WERI-Rb-1 (cell line): Measurements from ENCODE around the gene RHBDD1.

Experiments used
- DNase-seq: peaks from one replicate; pipeline ENCODE4 v3.0.0-alpha.2; 2020
- H3K27ac ChIP-seq: fragments of 250-450 bp; sonication (Bioruptor Pico); 2 replicates; pipeline ENCODE4 v1.5.1; 2020; ENCODE audit warnings: mild to moderate bottlenecking, moderate library complexity
- H3K27me3 ChIP-seq: fragments of 250-450 bp; sonication (Bioruptor Pico); 2 replicates; pipeline ENCODE4 v1.5.1; 2021; ENCODE audit warnings: mild to moderate bottlenecking, low read depth, moderate library complexity; ENCODE audit not compliant: insufficient read depth, severe bottlenecking
- H3K36me3 ChIP-seq: fragments of 250-450 bp; sonication (Bioruptor Pico); 2 replicates; pipeline ENCODE4 v1.5.1; 2020; ENCODE audit warnings: mild to moderate bottlenecking, moderate library complexity
- H3K4me3 ChIP-seq: 2 replicates; pipeline ENCODE4 v1.5.1; 2011; ENCODE audit warnings: low read depth, mild to moderate bottlenecking, control low read depth, low read length
- H3K9me3 ChIP-seq: fragments of 250-450 bp; sonication (Bioruptor Pico); 2 replicates; pipeline ENCODE4 v1.5.1; 2021; ENCODE audit warnings: mild to moderate bottlenecking, moderate library complexity; ENCODE audit not compliant: severe bottlenecking
- CTCF ChIP-seq: IDR thresholded peaks from 2 replicates; pipeline ENCODE4 v1.5.1; 2011; ENCODE audit warnings: low read depth, mild to moderate bottlenecking, control low read depth, inconsistent platforms, low read length

Gene RHBDD1

DNA sequence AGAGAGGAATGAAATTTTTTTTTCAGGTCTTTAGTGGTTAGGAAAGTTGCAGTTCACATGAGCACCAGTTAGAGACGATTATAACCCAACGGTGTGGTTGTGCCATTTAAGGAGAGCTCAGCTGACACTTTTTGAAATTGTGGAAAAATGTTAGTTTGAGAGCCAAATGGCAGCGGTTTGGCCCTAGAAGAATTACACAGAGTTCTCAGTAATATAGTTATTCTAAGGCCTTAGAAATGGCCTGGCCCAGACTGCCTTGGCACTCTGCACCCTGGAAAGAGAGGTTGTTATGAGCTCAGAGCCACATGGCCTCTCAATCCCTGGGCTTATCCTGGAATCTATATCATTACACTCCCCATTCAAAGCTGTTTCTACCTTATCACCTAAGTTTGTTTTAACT, 117.4 kb downstream of the RHBDD1 start:
- Histone ChIP-seq H3K27ac (no peak overlapping the region), H3K9me3 (no peaks in the 10 kb centered on the region), H3K4me3 (no peak overlapping the region), H3K27me3 (no peaks in the 10 kb centered on the region), H3K36me3 (no peaks in the 10 kb centered on the region)
- DNase-seq = no peak
- no peak for TF ChIP-seq CTCF

GRCh38 chr2:226953826-226954225, 118.0 kb downstream of the RHBDD1 start:
- H3K4me3 ChIP-seq = no peak overlapping the region

DNA sequence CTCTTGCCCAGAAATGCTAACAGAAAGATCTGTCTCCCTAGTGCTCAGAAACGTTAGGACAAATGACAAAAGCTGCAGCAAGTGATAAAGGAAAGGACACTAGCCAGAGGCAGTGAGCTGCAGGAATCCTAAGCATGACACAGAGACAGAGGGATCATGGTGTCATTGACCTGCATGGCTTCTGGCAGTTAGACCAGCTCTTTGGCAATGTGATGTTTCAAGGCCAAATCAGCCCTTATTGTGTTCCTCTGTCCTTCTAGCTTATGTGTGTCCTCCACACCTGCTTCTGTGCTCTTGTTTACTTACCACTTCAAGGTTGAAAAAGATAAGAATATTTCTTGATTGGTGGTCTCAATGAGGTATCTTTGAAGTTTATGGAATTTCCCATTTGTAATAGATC, 120.8 kb downstream of the RHBDD1 start:
- no peaks in the 10 kb centered on the region for H3K27me3 ChIP-seq
- no peak overlapping the region for H3K27ac ChIP-seq
- H3K4me3 ChIP-seq = no peak overlapping the region
- DNase-seq = no peak
- no peaks in the 10 kb centered on the region for H3K36me3 ChIP-seq
- H3K9me3 ChIP-seq = no peaks in the 10 kb centered on the region
- TF ChIP-seq CTCF = no peak

More at GRCh38 chr2:226953826-226954225, 118.0 kb downstream of the RHBDD1 start:
- TF ChIP-seq CTCF = no peak
- DNase-seq = no peak
- Histone ChIP-seq H3K27me3 (no peaks in the 10 kb centered on the region), H3K27ac (no peak overlapping the region), H3K36me3 (no peaks in the 10 kb centered on the region), H3K9me3 (no peaks in the 10 kb centered on the region)

DNA sequence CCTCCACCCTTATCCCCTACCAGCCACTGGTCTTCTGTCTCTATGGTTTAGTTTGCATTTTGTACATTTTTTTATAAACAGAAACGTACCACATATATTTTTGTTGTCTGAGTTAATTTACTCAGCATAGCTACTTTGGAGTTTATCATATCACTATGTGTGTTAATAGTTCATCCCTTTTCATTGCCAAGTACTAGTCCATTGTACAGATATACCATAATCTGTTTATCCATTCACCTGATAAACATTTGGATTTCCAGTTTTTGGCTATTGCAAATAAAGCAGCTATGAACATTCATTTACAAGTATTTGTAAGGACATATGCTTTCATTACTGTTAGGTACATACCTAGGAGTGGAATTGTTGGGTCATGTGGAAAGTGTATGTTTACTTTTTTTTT, 123.6 kb downstream of the RHBDD1 start:
- H3K4me3 ChIP-seq = no peak overlapping the region
- no peaks in the 10 kb centered on the region for H3K9me3 ChIP-seq
- no peak for DNase-seq
- H3K27me3 ChIP-seq = no peaks in the 10 kb centered on the region
- TF ChIP-seq CTCF = no peak
- no peaks in the 10 kb centered on the region for H3K36me3 ChIP-seq
- H3K27ac ChIP-seq = no peak overlapping the region

GRCh38 chr2:226962176-226962773, 126.4 kb downstream of the RHBDD1 start:
- no peaks in the 10 kb centered on the region for H3K9me3 ChIP-seq
- DNase-seq = no peak
- H3K4me3 ChIP-seq = no peak overlapping the region
- no peaks in the 10 kb centered on the region for H3K36me3 ChIP-seq
- H3K27me3 ChIP-seq = no peaks in the 10 kb centered on the region
- no peak for TF ChIP-seq CTCF
- no peak overlapping the region for H3K27ac ChIP-seq

DNA sequence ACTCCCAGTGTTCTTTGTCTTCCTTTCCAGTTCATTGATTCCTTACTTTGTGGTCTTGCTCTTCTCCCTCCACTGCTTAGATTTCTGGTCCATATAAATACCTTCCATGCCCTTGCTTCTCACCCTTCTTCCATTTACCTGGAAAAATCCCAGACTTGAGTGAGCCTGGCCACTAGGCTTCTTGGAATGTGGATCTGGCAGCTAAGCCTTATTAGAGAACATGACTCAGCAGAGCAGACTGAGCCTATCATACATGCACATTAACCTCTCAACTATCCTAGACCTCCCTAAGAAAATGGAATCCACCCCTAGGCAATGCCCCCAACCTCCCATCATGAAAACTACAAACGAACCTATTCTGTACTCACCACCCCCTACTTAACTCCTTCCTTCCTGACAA, 127.7 kb downstream of the RHBDD1 start:
- DNase-seq = no peak
- no peak for TF ChIP-seq CTCF

More for the DNA sequence above, 127.7 kb downstream of the RHBDD1 start:
- Histone ChIP-seq H3K27ac (no peak overlapping the region), H3K36me3 (no peaks in the 10 kb centered on the region), H3K4me3 (no peak overlapping the region), H3K9me3 (no peaks in the 10 kb centered on the region), H3K27me3 (no peaks in the 10 kb centered on the region)
